EL (cell line): ENCODE measurements around the gene ADAMTSL3.
"Not testable (repeated sequence)": the region's sequence is repeated elsewhere in the genome, so short reads cannot be mapped to it uniquely, and the experiment has no call there.

Experiments used
- DNase-seq: peaks from one replicate; pipeline ENCODE4 v3.0.0-alpha.2; 2016

Gene ADAMTSL3

GRCh38 chr15:83656943-83657528, 3.1 kb downstream of the ADAMTSL3 start:
- DNase-seq, result no peak

DNA sequence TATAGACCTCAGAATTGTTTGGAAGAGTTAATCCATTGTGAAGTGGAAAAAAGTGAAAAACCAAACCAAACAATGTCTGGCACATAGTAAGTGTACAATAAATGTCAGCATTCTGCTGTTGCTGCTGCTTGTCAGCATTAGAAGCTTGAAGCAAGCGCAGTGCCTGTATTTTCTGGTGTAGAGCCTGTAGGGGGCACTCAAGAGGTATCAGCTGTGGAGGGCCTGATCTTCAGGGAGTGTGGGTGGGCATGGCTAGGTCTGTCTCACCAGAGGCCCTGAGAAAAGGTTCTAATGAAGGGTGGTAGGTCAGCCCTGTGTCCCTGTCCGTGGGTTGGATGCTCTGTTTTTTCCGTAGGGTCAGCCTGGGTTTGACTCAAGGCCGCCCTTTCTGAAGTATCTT, 3.6 kb downstream of the ADAMTSL3 start:
- no peak for DNase-seq

GRCh38 chr15:83658430-83659416, 4.8 kb downstream of the ADAMTSL3 start:
- DNase-seq, result no peak

- no peak for DNase-seq
Measured at GRCh38 chr15:83659417-83659812, 5.5 kb downstream of the ADAMTSL3 start.

GRCh38 chr15:83665480-83665879, 11.6 kb downstream of the ADAMTSL3 start:
- no peak for DNase-seq

DNA sequence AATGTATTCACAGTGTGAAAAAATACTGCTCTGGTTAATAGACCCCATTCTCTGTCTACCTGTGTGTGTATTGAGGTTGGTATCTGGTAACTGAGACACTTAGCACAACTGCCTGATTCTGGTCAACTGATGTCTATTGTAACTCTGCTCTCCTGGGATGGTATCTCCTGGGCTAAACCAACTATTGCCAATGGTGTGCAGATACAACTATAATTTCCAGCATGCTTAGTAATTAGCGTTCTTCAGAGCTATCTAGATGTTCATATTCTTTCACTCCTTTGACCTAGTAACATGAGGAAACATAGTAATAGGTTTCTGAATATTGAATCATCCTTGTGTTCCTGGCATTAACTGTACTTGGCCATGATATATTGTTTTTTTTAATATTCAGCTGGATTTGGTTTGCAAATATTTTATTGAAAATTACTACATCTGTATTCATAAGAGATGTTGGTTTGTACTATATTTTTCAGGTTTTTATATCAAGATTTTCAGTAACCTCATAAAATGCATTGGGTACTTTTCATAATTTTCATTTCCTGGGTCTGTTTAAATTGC, 16.8 kb downstream of the ADAMTSL3 start:
- no peak for DNase-seq

DNA sequence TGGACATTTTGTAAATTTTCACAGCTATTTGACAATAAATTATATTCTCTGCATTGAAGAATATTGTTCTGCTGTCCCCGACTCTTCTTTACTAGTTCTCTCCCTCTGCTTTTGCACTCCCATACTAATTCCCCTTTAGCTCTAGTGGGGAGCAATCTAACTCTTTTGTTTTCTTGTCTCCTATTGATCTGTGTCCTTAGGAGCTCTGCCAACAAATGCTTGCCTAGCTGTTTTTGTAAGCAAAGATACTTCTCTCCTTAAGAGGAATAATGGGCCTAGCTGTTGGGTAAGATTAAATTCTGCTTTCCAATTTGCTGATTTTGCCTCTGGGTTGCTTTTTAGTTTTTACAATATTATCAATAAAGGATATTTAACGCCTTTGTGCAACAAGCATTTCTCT, 17.7 kb downstream of the ADAMTSL3 start:
- DNase-seq, result no peak

DNA sequence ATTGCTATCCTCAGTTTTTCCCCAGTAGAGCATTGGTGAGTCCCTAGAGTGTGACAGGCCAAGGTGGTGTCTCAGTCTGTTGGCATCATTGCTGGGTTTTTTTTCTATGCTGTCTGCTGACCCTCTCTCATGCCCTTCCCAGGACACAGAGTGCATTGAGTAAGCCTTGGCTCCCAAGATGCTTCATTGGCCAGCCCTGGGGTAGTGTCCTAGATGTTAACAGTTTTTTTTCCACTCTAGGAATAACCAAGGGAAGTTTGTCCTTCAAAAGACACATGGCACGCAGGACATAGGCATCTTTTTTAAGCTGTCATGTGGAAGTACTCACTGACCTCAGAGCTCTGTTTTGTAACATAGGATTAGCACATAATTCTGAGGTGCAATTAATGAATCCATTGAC, 19.5 kb downstream of the ADAMTSL3 start:
- DNase-seq, result no peak

GRCh38 chr15:83682476-83683088, 28.7 kb downstream of the ADAMTSL3 start:
- no peak for DNase-seq

DNA sequence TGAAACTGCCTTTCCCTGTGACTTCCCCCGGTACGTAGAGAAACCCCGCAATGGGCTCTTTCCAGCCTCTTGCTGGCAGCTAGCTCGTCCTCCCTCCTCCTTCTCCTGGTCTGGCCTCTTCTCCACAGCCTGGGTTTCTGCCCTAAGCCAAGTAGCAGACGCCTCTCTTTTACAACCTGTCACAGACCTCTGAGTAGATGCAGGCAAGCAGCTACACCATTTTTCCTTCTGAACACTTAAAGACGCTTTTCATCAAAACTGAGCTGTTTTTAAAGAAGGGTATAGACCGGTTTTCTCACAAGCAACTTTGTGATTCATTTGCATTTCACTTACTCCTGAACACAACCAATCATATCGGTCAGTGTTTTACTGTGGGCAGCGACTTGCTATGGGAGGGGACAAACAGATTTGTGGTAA, 32.0 kb downstream of the ADAMTSL3 start:
- no peak for DNase-seq

GRCh38 chr15:83688201-83688600, 34.3 kb downstream of the ADAMTSL3 start:
- no peak for DNase-seq

DNA sequence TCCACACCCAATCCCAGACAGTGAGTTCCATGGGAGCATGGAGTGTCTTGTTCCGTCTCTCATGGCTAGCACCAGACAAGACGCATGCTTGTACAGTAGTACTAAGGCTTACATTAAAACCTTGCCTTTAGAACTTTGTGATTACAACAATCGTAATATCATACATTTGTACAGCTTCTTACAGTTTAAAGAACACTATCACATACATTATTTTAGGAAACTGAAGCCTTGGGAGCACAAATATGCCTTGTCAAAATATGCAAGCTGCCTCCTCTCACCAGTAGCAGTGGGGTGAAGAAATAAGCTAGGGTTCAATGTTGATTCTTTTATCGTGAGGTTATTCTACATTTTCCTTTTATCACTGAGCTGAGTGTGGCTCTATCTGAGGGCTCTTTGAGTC, 36.8 kb downstream of the ADAMTSL3 start:
- DNase-seq, result no peak

GRCh38 chr15:83692746-83693581, 39.0 kb downstream of the ADAMTSL3 start:
- no peak for DNase-seq

DNA sequence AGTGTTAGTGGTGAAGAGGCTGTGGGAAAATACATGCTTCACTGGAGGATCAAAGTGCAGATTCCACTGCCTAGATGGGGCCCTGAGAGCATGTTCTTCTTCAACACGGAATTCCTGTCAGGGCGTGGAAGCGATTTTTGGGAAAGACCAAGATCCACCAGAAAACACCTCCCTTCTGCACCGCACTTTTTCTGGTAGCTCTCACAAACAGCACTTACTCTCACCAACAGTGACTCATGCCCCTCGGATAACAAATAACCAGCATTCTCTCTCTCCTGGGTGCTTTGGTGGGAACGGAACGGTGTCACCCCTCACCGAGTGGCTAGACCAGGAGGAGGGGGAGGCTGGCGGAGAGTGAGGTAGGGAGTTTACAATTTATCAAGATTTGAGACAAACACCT, 40.1 kb downstream of the ADAMTSL3 start:
- no peak for DNase-seq

- no peak for DNase-seq
Measured at GRCh38 chr15:83694536-83694935, 40.6 kb downstream of the ADAMTSL3 start.

- DNase-seq, result no peak
Measured at GRCh38 chr15:83695246-83695645, 41.3 kb downstream of the ADAMTSL3 start.

DNA sequence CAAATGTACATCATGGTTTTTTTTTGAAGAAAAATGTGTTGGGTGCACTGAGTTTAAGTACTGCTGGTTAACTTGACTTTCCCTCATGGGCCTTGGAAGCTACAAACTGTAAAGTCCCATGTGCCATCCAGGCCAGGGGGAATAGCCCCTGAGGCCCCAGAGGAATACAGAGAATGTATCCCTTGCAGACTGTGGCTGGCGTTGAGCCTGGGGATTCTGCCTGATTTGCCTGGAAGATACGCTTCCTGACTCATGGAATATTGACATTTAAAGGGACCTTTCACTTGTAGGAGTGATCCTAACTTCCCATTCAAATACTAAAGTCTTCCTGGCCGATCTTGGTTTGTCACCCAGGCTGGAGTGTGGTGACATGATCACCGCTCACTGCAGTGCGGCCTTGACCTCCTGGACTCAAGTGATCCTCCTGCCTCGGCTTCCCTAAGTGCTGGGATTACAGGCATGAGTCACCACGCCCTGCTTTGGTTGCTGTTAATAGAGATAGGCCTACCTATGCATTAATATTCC, 42.0 kb downstream of the ADAMTSL3 start:
- DNase-seq, result no peak

DNA sequence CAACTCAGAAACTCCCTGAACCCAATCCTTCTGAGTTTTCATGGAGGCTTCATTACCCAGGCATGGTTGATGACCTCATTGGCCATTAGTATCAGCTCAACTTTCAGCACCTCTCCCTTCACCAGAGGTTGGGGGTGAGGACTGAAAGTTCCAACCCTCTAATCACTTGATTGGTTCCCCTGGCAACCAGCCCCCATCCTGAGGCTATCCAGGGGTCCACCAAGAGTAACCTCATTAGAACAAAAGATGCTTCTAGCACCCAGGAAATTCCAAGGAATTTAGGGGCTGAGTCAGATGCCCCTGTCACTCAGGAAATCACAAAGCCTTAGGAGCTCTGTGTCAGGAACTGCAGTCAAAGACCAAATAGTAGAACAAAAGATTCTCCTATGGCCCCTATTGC, 43.8 kb downstream of the ADAMTSL3 start:
- DNase-seq, result no peak

DNA sequence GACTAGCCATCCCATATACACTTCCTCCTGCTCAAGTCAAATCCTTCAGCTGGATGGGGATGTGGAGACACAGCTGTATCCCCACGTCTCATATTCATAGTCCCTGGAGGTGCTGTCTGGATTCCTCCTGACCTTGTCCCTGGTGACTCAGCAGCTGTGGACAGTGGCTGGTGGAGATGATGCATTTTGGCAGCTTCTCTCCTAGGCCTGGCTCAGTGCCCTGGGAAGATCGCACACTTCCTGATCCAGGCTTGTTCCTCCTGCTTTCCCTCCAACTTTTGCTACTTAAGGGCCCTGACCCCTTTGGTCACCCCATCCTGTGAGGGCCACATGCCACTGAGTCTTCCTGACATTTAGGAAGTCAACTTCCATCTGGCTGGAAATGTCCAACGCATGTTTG, 44.4 kb downstream of the ADAMTSL3 start:
- peak; percentile 11 for DNase-seq

DNA sequence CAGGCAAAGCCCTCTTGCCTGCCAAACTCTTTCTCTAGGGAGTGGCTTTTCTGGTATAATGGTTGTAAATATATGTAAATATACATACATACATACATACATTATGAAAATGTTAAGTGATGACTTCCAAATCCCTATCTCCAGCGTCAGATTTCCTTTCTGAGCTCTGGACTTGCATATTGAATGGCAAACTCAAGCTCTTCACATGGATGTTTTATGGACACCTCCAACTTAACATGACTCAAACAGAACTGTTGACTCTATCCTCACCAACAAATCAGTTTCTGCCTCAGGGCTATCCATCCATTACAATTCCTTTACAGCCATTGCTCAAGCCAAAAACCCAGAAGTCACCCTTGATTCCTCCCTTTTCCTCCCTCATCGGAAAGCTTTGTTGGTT, 45.1 kb downstream of the ADAMTSL3 start:
- no peak for DNase-seq

DNA sequence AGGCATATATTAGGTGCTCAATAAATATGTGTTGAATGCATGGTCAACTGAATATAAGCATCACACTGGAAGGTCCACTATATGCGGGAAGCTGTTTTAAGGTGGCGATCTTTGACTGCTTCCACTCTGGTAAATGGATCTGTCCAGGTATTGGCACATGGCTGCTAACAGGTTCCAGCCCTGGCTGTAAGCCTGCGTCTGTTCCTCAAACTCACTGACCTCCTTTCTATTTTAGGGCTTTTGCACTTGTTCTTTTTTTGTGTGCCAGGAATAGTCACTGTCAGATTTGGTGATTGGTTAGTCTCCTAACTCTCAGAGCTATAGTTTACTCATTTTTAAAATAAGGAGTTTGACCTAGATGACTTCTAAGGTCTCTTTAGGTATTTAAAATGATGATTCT, 46.2 kb downstream of the ADAMTSL3 start:
- no peak for DNase-seq

- not testable (repeated sequence) for DNase-seq
Measured at GRCh38 chr15:83702314-83702713, 48.4 kb downstream of the ADAMTSL3 start.
